Stimulated activated CD8-positive, alpha-beta memory T cell treated with anti-CD3 and anti-CD28 coated beads, Interleukin-15, amount 100 ng/mL, for 4 hours (primary cell): Measurements from ENCODE around the gene PNCK.

Experiments
- DNase-seq, 2 donors: peaks; one replicate each; pipeline ENCODE4 v3.0.0-alpha.2; 2020; ENCODE audit warnings: low read depth in 2 of 2

Gene PNCK

GRCh38 chrX:153662266-153662665, 11.3 kb downstream of the PNCK start:
- peak; percentile 26 to 27 for DNase-seq

- DNase-seq = no peak
Observed at GRCh38 chrX:153659268-153659667, 14.3 kb downstream of the PNCK start.

GRCh38 chrX:153657161-153657560, 16.5 kb downstream of the PNCK start:
- DNase-seq = no peak

GRCh38 chrX:153653556-153653955, 20.1 kb downstream of the PNCK start:
- DNase-seq = no peak

- no peak for DNase-seq
Observed at GRCh38 chrX:153651540-153652079, 22.0 kb downstream of the PNCK start.

- no peak for DNase-seq
Observed at GRCh38 chrX:153650959-153651358, 22.7 kb downstream of the PNCK start.

GRCh38 chrX:153649915-153650782, 23.5 kb downstream of the PNCK start:
- DNase-seq = no peak

GRCh38 chrX:153649178-153649914, 24.3 kb downstream of the PNCK start:
- DNase-seq = no peak

GRCh38 chrX:153648358-153649177, 25.0 kb downstream of the PNCK start:
- DNase-seq = no peak

GRCh38 chrX:153647461-153648357, 25.9 kb downstream of the PNCK start:
- no peak for DNase-seq

GRCh38 chrX:153646620-153647373, 26.8 kb downstream of the PNCK start, which contains the start of gene DUSP9:
Gene DUSP9, plus strand, starts transcription at chrX:153647203. Its CDS starts 751 bp downstream, at chrX:153647954.
- no peak for DNase-seq

GRCh38 chrX:153645921-153646488, 27.6 kb downstream of the PNCK start:
- DNase-seq = no peak

- no peak for DNase-seq
Observed at GRCh38 chrX:153645151-153645550, 28.5 kb downstream of the PNCK start.

GRCh38 chrX:153644356-153645125, 29.1 kb downstream of the PNCK start:
- DNase-seq = no peak

- DNase-seq = no peak
Observed at GRCh38 chrX:153643431-153644351, 29.9 kb downstream of the PNCK start.

- DNase-seq = no peak
Observed at GRCh38 chrX:153642655-153643430, 30.8 kb downstream of the PNCK start.
